ENCODE measurements around the gene MAST4. TPM values are rescaled to one million over a fixed set of nuclear protein-coding genes. Genes with fewer than 3 reads are reported as not detected.

The MAST4 gene
- total RNA-seq, 1 donor from 2014 or later: 55.2 TPM

DNA sequence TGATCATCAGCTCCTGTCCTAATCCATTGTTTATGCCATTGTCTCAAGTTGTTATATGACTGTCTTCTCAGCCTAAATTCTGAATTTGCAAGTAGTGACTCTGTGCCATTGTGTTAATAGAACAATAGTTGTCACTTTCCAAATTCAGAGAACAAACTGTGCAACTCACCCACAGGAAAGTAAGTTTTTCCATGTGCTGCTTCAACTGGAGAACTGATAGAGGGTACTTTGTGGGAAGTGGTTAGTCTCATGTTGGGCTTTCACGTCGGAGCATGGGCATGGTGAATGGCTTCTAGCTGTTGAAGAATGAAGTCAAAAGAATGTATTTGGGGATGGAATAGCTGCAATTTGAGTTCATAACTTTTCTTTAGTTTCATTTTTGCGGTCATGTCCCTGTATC, 454.4 kb downstream of the MAST4 start:
- no peaks in the 10 kb centered on the region for H3K9me3 ChIP-seq
- DNase-seq (ENCODE audit: low spot score in 2 of 2): no peak
- intact Hi-C loops (cut with DNase I): no loop called here

DNA sequence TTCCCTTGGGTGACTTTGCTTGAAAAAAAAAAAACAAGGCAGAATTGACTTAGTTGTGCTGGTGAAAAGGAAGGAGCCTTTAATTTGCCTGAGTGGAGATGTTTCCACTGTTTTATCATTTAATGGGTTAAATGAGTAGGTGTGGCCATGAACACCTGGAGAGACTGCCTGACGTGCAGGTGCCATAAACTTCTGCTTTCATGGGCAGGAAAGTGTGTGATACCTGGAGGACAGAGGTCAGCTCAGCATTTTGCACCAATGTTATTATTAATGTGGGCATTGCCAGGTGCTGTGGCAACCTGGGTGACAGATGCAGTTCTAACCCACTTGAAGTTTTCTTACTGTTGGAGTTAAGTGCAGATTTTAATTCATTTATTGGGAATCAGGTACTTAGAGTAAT, 455.0 kb downstream of the MAST4 start:
- Histone ChIP-seq H3K4me1 (peaks cover 5 to 6% of the 10 kb centered on the region in 2 donors), H3K9me3 (no peaks in the 10 kb centered on the region), H3K27ac (no peak overlapping the region), H3K4me3 (no peak overlapping the region), H3K36me3 (peaks cover 0 to 2% of the 10 kb centered on the region in 2 donors), H3K27me3 (no peaks in the 10 kb centered on the region)
- intact Hi-C loops (cut with DNase I): no loop called here
- TF ChIP-seq, protein P1, sequence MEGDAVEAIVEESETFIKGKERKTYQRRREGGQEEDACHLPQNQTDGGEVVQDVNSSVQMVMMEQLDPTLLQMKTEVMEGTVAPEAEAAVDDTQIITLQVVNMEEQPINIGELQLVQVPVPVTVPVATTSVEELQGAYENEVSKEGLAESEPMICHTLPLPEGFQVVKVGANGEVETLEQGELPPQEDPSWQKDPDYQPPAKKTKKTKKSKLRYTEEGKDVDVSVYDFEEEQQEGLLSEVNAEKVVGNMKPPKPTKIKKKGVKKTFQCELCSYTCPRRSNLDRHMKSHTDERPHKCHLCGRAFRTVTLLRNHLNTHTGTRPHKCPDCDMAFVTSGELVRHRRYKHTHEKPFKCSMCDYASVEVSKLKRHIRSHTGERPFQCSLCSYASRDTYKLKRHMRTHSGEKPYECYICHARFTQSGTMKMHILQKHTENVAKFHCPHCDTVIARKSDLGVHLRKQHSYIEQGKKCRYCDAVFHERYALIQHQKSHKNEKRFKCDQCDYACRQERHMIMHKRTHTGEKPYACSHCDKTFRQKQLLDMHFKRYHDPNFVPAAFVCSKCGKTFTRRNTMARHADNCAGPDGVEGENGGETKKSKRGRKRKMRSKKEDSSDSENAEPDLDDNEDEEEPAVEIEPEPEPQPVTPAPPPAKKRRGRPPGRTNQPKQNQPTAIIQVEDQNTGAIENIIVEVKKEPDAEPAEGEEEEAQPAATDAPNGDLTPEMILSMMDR (IDR thresholded peaks at IDR 0.05): no peak
- DNase-seq (ENCODE audit: low spot score in 2 of 2): no peak

More for the DNA sequence above, 454.4 kb downstream of the MAST4 start:
- Histone ChIP-seq H3K27ac (no peak overlapping the region), H3K4me3 (no peak overlapping the region), H3K27me3 (no peaks in the 10 kb centered on the region), H3K36me3 (no peaks in the 10 kb centered on the region), H3K4me1 (peaks cover 5 to 6% of the 10 kb centered on the region in 2 donors)
- TF ChIP-seq, protein P1 (IDR thresholded peaks at IDR 0.05): no peak

DNA sequence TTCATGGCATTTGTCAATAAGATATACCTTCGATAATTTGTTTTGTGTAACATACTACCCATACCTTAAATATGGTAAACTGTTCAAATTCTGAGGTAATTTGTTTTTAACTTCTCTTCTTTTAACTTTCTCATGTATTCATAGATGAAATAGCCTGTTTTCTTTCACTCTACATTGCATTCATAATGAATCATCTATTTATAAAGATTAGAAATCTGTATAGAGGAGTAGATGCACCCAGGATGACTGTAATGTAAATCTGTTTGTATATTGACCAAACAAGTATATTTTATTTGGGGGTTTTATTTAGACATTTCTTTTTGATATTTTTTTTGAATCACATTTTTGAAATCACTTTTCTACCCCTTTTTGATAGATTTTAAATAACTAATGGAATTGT, 455.8 kb downstream of the MAST4 start:
- peaks cover 0 to 3% of the 10 kb centered on the region in 2 donors for H3K36me3 ChIP-seq
- no peaks in the 10 kb centered on the region for H3K27me3 ChIP-seq
- H3K27ac ChIP-seq: no peak overlapping the region
- intact Hi-C loops (cut with DNase I): no loop called here
- peaks cover under 1 to 4% of the 10 kb centered on the region in 2 donors for H3K4me1 ChIP-seq
- TF ChIP-seq, protein P1 (IDR thresholded peaks at IDR 0.05): no peak
- no peak overlapping the region for H3K4me3 ChIP-seq
- no peak for DNase-seq (ENCODE audit: low spot score in 2 of 2)
- no peaks in the 10 kb centered on the region for H3K9me3 ChIP-seq

DNA sequence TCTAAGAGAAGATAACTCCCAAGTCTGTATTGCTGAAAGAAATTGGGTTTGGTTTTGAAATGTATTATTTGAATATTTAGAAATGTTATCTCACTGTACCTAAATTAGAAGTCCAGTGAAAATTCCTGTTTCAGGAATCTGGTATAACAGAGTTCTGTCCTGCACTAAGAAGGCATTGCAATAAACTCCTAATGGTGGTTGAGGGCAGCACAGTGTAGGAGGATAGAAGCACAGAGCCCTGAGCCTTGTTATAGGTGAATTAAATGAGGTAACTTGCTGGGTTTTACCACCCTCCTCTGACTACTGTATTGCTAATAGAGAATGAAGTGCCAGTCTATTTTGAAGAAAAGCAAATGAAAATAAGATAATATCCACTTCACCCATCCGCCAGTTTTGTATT, 457.0 kb downstream of the MAST4 start:
- H3K4me3 ChIP-seq: no peak overlapping the region
- H3K36me3 ChIP-seq: peaks cover 0 to 3% of the 10 kb centered on the region in 2 donors
- TF ChIP-seq, protein P1 (IDR thresholded peaks at IDR 0.05): no peak
- H3K4me1 ChIP-seq: no peaks in the 10 kb centered on the region
- H3K27ac ChIP-seq: no peak overlapping the region
- no peak for DNase-seq (ENCODE audit: low spot score in 2 of 2)
- intact Hi-C loops (cut with DNase I): no loop called here
- H3K9me3 ChIP-seq: no peaks in the 10 kb centered on the region
- H3K27me3 ChIP-seq: no peaks in the 10 kb centered on the region

DNA sequence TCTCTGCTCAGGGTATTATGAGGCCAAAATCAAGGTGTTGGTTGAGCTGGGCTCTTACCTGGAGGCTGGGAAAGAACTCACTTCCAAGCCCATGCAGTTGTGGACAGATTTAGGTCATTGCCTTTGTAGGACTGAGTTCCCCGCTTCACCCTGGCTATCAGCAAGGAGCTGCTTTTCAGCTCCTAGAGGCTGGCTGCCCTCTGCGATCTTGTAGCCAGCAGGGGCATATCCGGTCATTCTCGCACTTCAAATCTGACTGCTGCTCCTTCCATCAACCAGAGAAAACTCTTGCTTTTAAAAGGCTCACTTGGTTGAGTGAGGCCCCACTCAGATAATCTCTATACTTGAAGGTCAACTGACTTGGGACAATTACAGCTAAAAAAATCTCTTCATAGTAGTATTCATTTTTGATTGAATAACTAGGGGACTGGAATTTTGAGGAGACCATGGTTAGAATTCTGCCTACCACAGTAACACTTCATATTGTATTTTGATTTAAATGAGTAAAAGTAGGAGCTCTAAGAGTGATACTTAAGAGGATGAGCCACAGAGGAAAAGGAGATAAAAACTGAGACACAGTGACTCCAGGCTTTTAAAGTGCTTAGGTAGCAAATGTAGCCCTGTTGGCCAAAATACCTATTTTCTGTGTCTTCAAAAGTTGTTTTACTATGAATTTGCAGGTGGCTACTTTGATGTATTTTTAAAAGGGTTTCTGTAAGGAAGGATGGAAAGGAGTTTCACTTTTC, 463.0 kb downstream of the MAST4 start:
- no peak overlapping the region for H3K27ac ChIP-seq
- peaks cover 0 to 3% of the 10 kb centered on the region in 2 donors for H3K36me3 ChIP-seq
- no peaks in the 10 kb centered on the region for H3K9me3 ChIP-seq
- no peaks in the 10 kb centered on the region for H3K27me3 ChIP-seq
- H3K4me1 ChIP-seq: peaks cover 0 to 9% of the 10 kb centered on the region in 2 donors
- no peak for DNase-seq (ENCODE audit: low spot score in 2 of 2)
- TF ChIP-seq, protein P1 (IDR thresholded peaks at IDR 0.05): no peak
- intact Hi-C loops (cut with DNase I): no loop called here
- no peak overlapping the region for H3K4me3 ChIP-seq
